GM21447 (cell line): ENCODE data around the gene ASPRV1.
A peak's percentile ranks its signal among the peaks of the same experiment; 100 is the strongest.

Experiments
- ATAC-seq: cut with Tn5 transposase; IDR thresholded peaks from one replicate; pipeline ENCODE4 v1.9.1; 2021; ENCODE audit not compliant: unreplicated experiment

Gene ASPRV1

DNA sequence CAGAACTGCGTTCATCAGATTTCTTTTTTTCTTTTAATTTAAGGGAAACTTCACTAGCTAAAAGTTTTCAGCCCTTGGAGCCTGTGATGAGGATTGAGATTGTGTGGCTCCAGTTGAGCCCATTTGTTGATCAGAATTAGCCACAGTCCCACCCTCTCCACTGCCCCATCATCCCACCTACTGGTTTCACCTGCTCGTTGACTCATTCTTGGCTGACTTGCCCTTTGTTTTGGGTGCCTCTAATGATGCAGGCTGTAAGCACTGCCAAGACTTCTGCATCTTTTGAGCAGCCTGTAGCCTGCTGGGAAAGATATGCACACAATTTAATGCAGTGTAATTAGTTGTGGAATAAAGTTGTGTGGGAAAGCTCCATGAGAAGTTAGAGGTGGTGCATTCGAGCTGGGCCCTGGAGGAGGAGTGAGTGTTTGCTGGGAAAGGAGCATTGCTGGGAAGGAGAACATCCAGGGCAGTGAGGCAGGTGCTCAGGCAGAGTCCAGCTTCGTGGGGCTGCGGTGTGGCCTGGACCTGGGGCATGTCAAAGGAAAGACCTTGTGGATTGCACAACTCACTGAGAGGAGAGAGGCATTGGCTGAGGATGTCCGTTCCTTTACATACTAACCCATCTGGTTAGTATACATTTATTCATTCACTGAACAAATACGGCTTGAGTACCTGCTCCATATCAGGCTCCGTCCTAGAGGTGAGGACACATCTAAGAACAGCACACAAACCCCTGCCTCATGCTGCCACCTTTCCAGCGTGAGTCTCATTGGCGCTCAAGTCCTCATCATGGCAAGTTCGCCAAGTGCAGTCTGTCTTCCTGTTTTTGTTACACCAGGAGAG lies 18.2 kb downstream of the ASPRV1 start:
- ATAC-seq, result no peak

DNA sequence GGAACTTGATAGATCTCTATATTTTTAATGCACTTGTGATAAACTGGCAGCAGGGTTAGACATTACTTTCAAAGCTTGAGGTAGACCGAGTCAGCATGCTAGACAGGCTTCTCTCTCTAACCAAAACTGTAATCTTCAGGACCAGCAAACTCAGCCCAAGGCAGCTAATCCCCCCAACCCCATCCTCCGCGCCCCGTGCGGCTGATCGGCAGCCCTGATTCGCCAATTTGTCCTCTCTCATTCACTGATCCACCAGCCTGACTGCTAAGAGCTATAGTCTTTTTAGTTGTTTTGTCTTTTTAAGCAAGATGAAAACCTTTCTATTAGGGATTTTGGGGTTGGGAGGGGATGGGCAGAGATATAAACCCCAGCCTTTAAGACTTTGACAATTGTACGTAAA lies 20.7 kb downstream of the ASPRV1 start:
- ATAC-seq, result no peak

DNA sequence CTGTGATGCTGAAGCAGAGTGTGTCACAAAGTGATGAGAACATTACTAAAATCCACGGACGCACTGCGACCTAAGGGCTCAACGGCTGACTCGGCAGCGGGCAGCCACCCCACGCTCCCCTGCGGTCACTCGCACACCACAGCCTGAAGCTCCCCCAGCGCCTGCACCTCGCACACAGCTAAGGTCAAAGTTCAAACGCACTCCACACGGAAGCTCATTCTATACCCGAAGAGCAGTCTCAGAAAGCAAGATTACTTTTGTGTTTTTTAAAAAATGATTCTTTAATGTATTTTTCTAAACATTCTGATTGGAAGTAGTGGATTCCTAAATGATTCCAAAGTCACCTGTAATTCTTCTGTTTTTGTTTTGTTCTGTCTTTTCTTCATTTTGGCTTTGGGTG lies 21.7 kb downstream of the ASPRV1 start:
- ATAC-seq, result no peak

DNA sequence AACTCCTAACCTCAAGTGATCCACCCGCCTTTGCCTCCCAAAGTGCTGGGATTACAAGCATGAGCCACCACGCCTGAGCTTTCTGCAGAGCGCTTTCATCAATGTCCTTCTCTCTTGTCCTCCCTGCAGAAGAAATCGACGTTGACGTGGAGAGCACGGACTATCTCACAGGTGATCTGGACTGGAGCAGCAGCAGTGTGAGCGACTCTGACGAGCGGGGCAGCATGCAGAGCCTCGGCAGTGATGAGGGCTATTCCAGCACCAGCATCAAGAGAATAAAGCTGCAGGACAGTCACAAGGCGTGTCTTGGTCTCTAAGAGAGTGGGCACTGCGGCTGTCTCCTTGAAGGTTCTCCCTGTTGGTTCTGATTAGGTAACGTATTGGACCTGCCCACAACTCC lies 23.5 kb downstream of the ASPRV1 start:
- ATAC-seq, result no peak

DNA sequence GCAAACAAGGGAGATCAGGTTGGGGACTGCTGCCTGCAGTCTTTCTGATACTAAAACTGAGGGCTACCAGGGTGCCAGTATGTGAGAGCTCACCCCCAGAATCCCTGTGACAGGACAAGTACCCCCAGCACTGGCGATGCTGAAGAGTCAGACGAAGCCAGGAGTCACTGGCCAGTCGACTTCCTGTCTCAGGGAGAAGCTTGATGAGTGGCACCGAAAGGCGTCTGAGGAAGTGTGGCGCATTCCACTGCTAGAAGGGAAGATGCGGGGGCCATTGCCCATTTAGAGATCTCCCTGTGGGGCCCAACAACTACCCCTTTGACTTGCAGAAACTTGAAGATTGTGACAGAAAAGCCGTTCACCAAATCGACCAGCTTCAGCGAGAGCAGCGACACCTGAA lies 24.5 kb downstream of the ASPRV1 start:
- no peak for ATAC-seq

DNA sequence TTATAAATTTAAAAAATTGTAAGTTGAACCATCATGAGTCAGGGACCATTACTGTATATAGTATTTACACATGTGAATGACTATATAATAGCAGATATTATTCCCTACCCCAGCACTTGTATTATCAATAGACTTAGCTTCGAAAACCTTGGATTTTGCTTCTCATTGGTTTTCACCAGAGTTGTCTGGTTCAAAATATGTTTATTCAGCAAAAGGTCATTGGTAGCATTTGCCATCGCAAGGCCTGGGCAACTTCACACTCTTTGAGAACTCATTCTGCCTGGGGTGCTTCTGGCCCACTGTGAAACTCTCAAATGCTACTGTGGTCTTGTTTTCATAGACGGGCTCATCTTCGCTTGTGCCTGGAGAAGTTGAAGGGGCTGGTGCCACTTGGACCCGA lies 26.4 kb downstream of the ASPRV1 start:
- no peak for ATAC-seq

DNA sequence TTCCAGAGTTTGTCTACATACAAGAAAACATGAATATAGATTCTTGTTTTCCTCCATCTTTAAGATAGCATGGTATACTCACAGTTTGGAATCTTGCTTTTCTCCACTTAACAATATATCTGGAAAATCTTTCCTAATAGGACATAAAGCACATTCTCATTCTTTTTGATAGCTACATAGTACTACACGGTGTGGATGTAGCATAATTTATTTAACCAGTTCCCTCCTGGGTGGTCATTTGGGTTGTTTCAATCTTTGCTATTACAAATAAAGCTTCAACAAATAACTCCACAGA lies 26.9 kb downstream of the ASPRV1 start:
- ATAC-seq, result no peak

DNA sequence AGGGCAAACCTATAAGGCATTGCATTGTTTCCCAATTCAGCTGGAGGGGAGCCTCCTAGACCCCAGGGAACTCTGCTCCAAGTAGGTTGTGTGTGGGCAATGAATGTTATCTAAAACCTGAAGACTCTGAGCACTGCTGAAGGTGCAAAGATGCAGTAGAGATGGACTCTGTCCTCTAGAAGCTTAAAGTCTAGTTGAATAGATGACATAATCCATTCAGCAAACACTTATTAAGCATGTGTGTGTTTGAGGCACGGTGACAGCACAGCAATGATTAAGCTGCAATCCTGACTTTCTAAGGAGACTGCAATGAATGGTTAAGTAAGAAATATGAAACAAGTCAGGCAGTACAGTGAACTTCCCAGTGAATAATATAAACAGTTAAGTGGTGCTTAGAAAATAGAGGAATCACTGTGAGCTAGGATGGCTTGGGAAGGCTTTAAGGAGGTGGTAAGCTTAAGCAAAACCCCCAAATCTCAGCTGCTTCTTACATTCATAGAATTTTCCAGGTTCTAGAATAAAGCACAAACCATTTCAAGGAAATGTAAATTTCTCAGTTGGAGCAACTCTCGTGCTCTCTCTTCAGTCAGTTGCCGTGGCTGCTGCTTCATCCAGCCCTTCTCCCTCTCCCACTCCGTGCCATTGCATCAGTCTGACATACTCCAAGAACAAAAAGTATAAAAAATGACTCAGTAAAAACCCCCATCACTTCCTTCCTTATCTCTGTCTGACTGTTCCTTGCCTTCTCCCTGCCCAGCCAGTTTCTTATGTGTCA lies 27.4 kb downstream of the ASPRV1 start:
- ATAC-seq, result no peak

DNA sequence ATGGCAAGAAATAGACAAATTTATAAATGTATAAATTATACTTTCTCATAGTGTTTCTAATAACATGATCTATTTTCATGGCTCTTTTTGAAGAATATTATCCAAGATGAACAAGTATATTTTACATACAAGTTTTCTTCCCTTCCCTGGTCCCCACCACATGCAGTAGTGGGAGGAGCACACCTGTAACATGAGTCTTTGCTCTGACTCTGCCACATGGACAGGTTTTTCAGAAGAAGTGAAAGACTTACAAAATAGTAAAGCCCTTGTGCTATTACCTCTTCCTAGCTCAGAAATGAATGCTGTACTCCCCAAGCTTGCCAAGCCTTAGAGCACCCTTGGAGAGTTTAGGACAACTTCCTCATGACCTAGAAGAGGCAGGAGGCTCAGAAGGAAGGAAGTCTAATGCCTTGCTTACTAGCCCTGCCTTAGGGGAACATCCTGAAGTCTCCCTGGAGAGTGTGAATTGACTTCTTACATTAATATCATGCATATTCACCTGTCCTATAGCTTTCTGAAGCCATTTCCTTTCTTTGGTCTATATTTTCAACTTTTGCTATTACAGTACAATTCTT lies 28.1 kb downstream of the ASPRV1 start:
- no peak for ATAC-seq

DNA sequence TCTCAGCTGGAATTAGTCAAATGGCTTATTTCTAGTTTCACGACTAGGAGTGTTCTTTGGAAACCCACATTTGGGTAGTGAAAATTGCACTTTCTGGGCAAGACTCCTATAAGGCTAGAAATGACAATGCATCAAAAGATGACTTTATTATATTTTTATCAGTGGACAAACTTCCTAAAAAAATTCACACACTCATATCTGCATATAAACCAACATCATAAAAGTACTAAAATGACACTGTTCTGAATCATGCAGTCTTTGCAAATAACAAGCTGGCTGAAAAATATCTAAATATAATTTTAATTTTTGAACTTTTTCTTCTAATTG lies 28.9 kb downstream of the ASPRV1 start:
- ATAC-seq, result no peak

DNA sequence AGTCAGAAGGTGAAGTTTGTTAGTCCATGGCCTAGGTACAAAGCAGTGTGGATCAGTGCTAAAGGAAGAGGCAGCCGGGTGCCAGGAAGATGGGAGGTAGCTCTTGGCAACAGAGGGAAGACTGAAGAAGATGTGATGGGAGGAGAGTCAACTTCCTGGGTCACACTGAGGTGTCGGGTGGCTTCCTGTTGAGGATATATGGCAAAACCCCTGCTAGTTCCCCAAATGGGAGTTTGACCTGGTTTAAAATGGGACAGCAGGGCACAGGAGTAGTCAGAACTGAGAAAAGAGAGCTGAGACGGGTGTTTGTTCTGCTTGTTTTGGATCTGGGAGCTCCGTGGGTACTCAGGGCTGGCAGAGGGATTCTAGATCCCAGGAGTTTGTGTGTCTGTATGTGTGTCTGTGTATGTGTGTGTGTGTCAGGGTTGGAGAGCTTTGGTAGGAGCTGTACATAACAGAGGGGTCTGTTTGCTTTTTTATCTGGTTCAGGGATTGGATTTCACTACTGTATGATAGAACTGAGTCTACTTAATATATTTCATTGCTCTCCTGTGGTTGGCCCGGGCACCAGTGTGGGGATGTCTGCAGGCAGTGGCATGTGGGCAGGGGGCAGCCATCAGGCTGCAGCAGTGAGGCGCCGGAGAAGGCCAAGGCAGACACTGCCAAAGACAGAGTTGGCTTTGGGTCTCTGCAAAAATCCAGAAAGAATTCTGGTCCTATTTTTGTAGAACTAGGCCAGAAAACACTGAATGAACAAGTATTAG lies 29.4 kb downstream of the ASPRV1 start:
- ATAC-seq, result no peak

DNA sequence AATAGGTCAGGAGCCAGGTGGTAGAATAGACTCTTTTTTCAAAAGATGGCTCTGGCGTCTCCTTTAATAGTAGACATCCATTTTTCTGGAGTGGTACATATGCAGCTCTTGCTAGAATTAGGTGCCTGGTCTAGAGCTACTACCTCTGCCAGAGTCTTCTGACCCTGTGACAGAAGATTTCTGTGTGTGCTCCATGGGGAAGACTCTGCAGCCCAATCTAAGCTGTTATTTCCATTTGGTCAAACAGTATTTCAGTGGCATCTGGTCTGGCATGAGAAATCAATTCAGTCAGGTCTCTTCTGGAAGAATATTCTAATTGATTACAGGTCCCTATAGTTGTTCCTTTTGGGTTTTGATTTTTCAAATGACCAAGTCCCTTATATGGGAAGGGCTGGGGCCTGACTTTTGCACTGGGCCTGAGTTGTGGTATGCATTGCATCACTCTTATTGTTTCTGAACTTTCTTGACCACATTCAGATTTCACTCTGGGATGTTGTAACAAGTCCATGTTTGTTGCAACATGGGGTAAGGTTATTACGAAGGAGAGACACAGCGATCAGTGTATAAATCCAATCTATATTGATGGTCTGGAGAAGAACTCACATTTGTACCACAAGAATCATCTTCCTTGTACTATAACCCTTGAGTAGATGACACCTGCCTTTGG lies 34.4 kb downstream of the ASPRV1 start:
- ATAC-seq, result no peak

DNA sequence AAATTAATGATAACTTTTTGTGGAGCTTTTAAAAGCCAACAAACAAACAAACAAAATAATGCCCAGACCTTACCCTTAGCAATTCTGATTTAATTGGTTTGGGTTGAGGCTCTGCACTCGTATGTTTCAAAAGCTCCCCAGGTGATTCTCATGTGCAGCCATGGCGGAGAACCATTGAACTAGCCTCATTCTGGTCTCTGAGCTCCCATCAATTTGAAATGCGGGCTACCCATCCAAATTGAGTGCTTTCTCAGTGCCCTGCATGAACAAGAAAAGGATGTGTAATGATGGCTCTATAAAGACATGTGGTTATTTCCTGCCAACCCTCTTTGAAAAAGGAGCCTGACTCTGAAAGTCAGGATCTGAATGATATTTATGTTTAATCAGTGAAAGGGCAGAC lies 38.3 kb downstream of the ASPRV1 start:
- ATAC-seq, result no peak

DNA sequence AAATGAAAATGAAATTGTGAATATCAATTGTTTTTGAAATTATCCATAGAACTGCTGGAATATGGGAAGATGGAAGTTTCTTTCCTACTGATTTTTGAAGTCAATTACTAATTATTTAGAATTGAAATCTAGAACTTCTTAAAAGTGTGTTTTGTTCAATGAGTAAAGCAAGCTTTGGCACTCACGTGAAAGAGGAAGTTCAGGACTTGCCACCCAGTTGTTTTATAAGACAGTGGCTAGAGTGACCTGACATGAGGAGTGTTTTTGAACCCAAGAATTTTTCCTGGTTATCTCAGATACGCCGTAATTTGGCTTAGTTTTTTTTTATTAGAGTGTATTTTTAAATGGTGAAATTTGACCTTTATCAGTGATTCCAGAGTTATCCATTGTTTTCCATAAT lies 43.0 kb downstream of the ASPRV1 start:
- ATAC-seq, result no peak

DNA sequence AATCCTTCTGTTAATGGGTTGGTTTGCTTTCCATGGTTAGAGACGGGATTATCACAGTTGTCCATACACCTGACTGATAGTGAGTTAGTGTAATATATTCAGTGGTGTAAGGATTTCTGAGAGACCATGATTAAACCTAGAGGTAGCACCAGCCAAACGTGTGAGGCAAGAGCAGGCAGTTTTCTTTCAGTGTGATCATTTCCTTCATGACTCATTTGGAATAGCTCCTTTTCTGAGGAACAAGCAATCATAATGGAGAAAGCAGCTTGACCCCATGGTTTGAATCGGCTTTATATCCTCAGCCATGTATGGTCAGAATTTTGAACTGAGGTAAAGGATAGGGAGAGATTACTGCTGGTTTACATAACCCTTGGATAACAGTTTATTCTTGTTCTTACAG lies 43.6 kb downstream of the ASPRV1 start:
- no peak for ATAC-seq

DNA sequence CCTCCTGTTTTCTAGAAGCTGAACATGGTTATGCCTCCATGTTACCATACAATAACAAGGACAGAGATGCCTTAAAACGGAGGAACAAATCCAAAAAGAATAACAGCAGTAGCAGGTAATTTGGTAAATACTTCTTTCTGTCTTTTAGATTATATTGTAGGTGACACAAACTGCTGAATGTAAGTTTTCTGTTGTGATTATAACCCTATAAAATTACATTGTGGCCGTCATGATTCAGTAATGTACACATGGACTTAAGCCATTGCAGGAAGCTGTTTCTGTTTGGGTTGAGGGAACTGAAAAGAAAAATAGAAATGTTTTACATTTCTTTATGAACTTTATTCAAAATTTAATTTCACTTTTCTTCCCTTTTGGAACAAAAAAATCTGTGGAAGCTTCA lies 45.3 kb downstream of the ASPRV1 start:
- ATAC-seq, result no peak

DNA sequence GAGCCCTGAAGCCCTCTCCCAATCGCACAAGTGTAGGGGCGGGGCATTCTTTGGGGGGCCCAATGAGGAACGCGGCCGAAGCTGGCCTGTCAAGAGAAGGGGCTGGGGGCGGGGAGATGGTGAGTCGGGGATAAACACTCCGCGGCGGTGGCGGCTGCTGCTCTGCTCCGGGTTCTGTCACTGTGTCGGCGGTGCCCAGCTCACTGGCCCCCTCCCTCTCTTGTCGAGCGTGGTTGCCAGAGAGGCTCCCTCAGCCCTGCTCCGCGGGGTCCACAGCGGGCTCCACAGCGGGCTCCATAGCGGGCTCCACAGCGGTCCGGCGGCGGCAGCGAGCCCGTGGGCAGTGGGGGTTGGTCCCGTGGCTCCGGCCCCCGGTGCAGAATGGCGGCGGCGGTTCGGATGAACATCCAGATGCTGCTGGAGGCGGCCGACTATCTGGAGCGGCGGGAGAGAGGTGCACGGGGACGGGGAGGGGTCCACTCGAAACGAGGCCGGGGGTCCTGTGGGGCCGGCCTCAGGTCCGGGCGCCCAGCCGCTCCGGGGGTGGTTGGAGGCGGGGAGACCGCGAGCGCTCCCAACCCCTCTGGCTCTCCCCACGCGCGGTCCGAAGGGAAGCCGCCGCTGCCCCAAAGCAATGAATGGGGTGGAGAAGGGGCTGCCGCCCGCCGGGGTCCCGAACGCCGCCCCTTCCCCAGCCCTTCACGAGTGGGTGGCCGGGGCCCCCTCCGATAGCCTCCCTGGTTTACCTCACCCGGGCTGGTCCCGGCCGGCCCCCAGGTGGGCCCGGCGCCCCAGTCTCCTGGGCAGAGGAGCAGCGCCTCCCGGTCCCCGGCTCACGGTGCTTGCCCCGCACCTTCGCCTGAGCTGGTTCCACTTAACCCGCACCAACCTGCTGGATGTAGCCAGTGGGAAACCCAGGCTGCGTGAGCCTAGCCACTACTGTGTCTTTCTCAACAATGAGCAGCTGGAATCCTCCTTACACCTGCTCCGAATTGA lies 46.2 kb downstream of the ASPRV1 start, which contains the start of gene MXD1:
Gene MXD1 (plus strand): TSS at position 160 of the 996 bp plus-strand sequence. CDS start 222 bp downstream, at position 382.
- peak; percentile 2 for ATAC-seq

DNA sequence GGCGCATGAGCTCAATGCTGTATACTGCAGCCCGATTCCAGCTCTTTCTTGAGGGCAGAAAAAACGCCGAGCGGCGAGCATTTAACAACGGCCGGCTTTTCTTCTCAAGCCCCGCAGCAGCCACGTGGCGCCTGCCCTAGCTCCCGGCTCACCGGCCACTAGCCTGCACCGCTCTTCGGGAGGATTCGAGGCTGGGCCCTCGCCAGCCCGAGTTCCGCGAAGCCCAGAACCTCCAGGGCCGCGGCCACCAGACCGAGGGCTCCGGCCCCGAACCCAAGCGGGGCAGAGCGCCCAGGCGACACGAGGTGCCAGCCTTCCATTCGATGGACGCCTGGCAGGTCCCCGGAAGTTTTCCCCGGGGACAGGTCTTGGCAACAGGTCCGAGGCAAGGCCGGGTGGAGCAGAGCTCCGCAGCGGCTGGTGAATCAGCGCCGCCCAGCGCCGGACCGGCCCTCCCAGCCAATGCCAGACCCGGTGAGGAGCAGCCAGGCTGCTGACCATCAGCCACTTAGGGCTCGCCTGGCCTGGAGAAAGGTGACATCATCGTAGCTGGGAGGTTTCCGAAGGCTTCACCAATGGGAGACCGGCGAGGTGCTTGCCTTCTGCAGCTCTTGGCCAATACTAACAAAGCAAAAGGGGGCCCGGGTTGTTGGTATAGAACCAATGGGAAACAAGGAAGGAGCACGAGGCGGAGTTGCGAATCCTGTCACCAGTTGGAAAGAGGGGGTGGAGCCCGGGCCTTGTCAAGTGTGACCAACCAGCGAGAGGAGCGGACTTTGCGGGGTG lies 47.1 kb downstream of the ASPRV1 start:
- ATAC-seq, result peak; percentile 87

DNA sequence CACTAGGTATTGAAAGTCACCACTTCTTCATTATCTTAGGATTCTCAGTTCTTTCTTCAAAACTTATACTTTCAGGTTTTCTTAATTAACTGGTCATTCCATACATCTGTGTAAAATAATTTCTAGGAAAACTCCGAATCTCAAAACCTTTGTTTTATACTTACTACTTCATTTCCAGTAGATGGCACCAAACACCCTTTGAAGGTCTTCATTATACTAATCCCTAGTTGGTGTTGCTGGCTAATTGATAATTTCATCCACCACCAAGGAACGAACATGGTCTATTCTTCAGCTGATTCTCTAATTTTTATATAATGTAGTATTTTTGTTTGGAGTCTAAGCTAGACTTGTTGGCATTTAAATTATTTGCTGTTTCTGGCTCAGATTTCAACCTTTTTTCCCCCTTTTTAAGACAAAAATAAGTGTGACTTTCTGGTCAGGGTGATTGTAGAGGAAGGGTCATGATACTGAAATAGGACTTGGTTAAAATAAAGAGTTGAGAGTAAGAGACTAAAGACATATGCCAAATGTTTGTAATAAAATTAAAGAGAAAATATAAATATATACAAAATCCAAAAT lies 49.4 kb downstream of the ASPRV1 start:
- no peak for ATAC-seq
